Liver (tissue), 9 donors: ENCODE data around the gene PWP1. TPM values are rescaled to one million over a fixed set of nuclear protein-coding genes. Genes with fewer than 3 reads are reported as not detected.

Experiments used
- DNase-seq: peaks from one replicate; pipeline ENCODE4 v3.0.0-alpha.2; 2017; ENCODE audit warnings: low spot score
- H3K27ac ChIP-seq, 2 donors: one replicate each; pipeline ENCODE4 v1.7.0; 2013; ENCODE audit warnings: inconsistent platforms in 2 of 2, low read length in 2 of 2, control low read depth in 1 of 2, low read depth in 1 of 2, mild to moderate bottlenecking in 1 of 2
- H3K27me3 ChIP-seq, 4 donors: one replicate each; pipeline versions ENCODE4 v1.6.1 to v1.7.0; 2013; ENCODE audit warnings: low read length in 3 of 4, inconsistent platforms in 1 of 4, mild to moderate bottlenecking in 1 of 4, moderate library complexity in 1 of 4; ENCODE audit not compliant: control insufficient read depth in 4 of 4, insufficient read depth in 4 of 4
- H3K36me3 ChIP-seq, 4 donors: one replicate each; pipeline versions ENCODE4 v1.6.1 to v1.7.0; 2013; ENCODE audit warnings: low read length in 3 of 4, mild to moderate bottlenecking in 3 of 4, low read depth in 1 of 4, moderate library complexity in 1 of 4; ENCODE audit not compliant: control insufficient read depth in 4 of 4, insufficient read depth in 3 of 4
- H3K4me1 ChIP-seq, 4 donors: one replicate each; pipeline versions ENCODE4 v1.6.1 to v1.7.0; 2013; ENCODE audit warnings: low read length in 3 of 4, mild to moderate bottlenecking in 3 of 4, moderate library complexity in 1 of 4; ENCODE audit not compliant: control insufficient read depth in 4 of 4, insufficient read depth in 4 of 4
- H3K4me3 ChIP-seq, 3 donors: one replicate each; pipeline versions ENCODE4 v1.6.1 to v1.7.0; 2013; ENCODE audit warnings: low read length in 3 of 3, control low read depth in 1 of 3, low read depth in 1 of 3, mild to moderate bottlenecking in 1 of 3
- H3K9ac ChIP-seq, 2 donors: one replicate each; pipeline ENCODE4 v1.7.0; 2013; ENCODE audit warnings: low read length in 2 of 2, mild to moderate bottlenecking in 2 of 2, moderate library complexity in 2 of 2, control low read depth in 1 of 2, low read depth in 1 of 2
- H3K9me3 ChIP-seq, 4 donors: one replicate each; pipeline versions ENCODE4 v1.6.1 to v1.7.0; 2013; ENCODE audit warnings: low read length in 3 of 4; ENCODE audit not compliant: control insufficient read depth in 4 of 4
- ATF3 ChIP-seq: IDR thresholded peaks from 2 replicates; pipeline ENCODE4 v1.6.1; 2016; ENCODE audit warnings: antibody characterized with exemption
- CTCF ChIP-seq: fragments of 150-350 bp; IDR thresholded peaks from 2 replicates; pipeline ENCODE4 v1.5.1; 2017; ENCODE audit warnings: improper control_type of control experiment, low read depth, low read length; ENCODE audit not compliant: missing input control
- EGR1 ChIP-seq, 2 donors: IDR thresholded peaks; 2 replicates each; pipeline ENCODE4 v1.6.1; 2016 to 2018; ENCODE audit warnings: antibody characterized with exemption in 2 of 2, low read depth in 2 of 2
- FOXA1 ChIP-seq: IDR thresholded peaks from 2 replicates; pipeline ENCODE4 v1.6.1; 2016; ENCODE audit warnings: antibody characterized with exemption
- FOXA2 ChIP-seq: IDR thresholded peaks from 2 replicates; pipeline ENCODE4 v1.6.1; 2016; ENCODE audit warnings: antibody characterized with exemption
- HNF4A ChIP-seq, 2 donors: conservative IDR thresholded peaks; 2 replicates each; pipeline ENCODE4 v1.6.1; 2016; ENCODE audit warnings: antibody characterized with exemption in 2 of 2, mild to moderate bottlenecking in 2 of 2
- JUND ChIP-seq, 2 donors: IDR thresholded peaks; 2 replicates each; pipeline ENCODE4 v1.6.1; 2016; ENCODE audit warnings: antibody characterized with exemption in 2 of 2
- NR2F2 ChIP-seq: IDR thresholded peaks from 2 replicates; pipeline ENCODE4 v1.6.1; 2016; ENCODE audit warnings: antibody characterized with exemption
- RAD21 ChIP-seq, 2 donors: IDR thresholded peaks; 2 replicates each; pipeline ENCODE4 v1.6.1; 2016; ENCODE audit warnings: antibody characterized with exemption in 2 of 2, mild to moderate bottlenecking in 2 of 2
- RXRA ChIP-seq, 2 donors: IDR thresholded peaks; 2 replicates each; pipeline ENCODE4 v1.6.1; 2017 to 2018; ENCODE audit warnings: antibody characterized with exemption in 2 of 2, mild to moderate bottlenecking in 1 of 2
- TAF1 ChIP-seq: conservative IDR thresholded peaks from 2 replicates; pipeline ENCODE4 v1.6.1; 2016; ENCODE audit warnings: antibody characterized with exemption, mild to moderate bottlenecking
- YY1 ChIP-seq: IDR thresholded peaks from 2 replicates; pipeline ENCODE4 v1.6.1; 2016; ENCODE audit warnings: antibody characterized with exemption, mild to moderate bottlenecking
- ZBTB33 ChIP-seq: IDR thresholded peaks from 2 replicates; pipeline ENCODE4 v1.6.1; 2016; ENCODE audit warnings: antibody characterized with exemption
- WGBS: extraction: QIAGEN DNeasy Blood & Tissue Kit; methylation state at CpG from one replicate; pipeline ENCODE4 v1.1.7; 2013; 5-methylcytosine and 5-hydroxymethylcytosine counted together
- polyA plus RNA-seq, 2 donors: library from polyadenylated mRNA; stranded (reverse) in 1 of 2; unstranded in 1 of 2; fragments of 200-250 nt in 1 of 2; fragments of >200 nt in 1 of 2; fragmentation: Nextera tagmentation in 1 of 2; extraction: Ambion mirVana in 1 of 2; gene quantifications; one replicate each; pipeline versions ENCODE4 v1.2.1 to v1.2.3, GENCODE V29; 2013 to 2015
- total RNA-seq, 2 donors: library from RNA; depleted of rRNA; stranded (reverse); fragments of >200 nt; gene quantifications; one replicate each; pipeline ENCODE4 v1.2.3, GENCODE V29; 2014
- TF ChIP-seq, protein P1 (sequence below): IDR thresholded peaks from 2 replicates; pipeline ENCODE4 v1.6.1; 2016; ENCODE audit warnings: antibody characterized with exemption, mild to moderate bottlenecking
- donor health status: healthy.
- donor health status: healthy.
- donor health status: healthy.
- donor health status: healthy.
- donor health status: healthy.

The PWP1 gene
- total and polyA plus RNA-seq, 4 donors, result 17.5 to 39.0 (median 26.9) TPM

DNA sequence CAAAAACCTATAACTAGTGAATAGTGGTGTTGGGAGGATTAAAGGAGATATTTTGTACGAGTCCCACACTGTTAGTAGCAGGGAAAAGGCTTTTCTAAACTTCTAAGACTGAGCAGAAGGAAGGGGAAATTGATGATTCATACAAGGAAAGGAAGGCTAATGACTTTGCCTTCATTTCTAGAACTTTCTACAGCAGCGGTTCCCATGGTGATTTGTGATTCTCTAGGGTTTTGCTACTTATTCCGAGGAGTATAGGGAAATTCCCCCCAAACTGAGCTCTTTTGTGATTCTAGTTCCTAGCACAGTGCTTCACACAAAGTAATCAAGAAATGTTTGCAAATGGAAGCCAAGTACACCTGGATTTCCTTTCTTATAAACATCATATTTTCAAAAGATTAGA, 23.8 kb upstream of the PWP1 start:
- WGBS, result 76% methylated on average over 3 of the region's 3 CpGs
- no peaks in the 10 kb centered on the region for H3K36me3 ChIP-seq
- DNase-seq, result no peak

More for the DNA sequence above, 23.8 kb upstream of the PWP1 start:
- no peak overlapping the region for H3K9ac ChIP-seq
- no peak overlapping the region for H3K4me3 ChIP-seq
- TF ChIP-seq RAD21 (IDR thresholded peaks at IDR 0.05) (no peak), CTCF (no peak), YY1 (no peak), ZBTB33 (no peak), NR2F2 (no peak), FOXA2 (no peak), HNF4A (conservative IDR thresholded peaks at IDR 0.05) (no peak), JUND (IDR thresholded peaks at IDR 0.05) (no peak), RXRA (IDR thresholded peaks at IDR 0.05) (no peak), ATF3 (no peak), EGR1 (IDR thresholded peaks at IDR 0.05; ENCODE audit: low read depth in 2 of 2) (no peak), FOXA1 (no peak), TAF1 (no peak)
- TF ChIP-seq, protein P1, sequence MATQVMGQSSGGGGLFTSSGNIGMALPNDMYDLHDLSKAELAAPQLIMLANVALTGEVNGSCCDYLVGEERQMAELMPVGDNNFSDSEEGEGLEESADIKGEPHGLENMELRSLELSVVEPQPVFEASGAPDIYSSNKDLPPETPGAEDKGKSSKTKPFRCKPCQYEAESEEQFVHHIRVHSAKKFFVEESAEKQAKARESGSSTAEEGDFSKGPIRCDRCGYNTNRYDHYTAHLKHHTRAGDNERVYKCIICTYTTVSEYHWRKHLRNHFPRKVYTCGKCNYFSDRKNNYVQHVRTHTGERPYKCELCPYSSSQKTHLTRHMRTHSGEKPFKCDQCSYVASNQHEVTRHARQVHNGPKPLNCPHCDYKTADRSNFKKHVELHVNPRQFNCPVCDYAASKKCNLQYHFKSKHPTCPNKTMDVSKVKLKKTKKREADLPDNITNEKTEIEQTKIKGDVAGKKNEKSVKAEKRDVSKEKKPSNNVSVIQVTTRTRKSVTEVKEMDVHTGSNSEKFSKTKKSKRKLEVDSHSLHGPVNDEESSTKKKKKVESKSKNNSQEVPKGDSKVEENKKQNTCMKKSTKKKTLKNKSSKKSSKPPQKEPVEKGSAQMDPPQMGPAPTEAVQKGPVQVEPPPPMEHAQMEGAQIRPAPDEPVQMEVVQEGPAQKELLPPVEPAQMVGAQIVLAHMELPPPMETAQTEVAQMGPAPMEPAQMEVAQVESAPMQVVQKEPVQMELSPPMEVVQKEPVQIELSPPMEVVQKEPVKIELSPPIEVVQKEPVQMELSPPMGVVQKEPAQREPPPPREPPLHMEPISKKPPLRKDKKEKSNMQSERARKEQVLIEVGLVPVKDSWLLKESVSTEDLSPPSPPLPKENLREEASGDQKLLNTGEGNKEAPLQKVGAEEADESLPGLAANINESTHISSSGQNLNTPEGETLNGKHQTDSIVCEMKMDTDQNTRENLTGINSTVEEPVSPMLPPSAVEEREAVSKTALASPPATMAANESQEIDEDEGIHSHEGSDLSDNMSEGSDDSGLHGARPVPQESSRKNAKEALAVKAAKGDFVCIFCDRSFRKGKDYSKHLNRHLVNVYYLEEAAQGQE, result no peak
- no peak overlapping the region for H3K27ac ChIP-seq
- H3K4me1 ChIP-seq, result peaks cover 2 to 17% (median 11%) of the 10 kb centered on the region in 4 donors
- no peaks in the 10 kb centered on the region for H3K9me3 ChIP-seq
- H3K27me3 ChIP-seq, result peaks cover 0 to 2% (median 0%) of the 10 kb centered on the region in 4 donors
